ENCODE results near the gene RUFY3. TPM values are rescaled to one million over a fixed set of nuclear protein-coding genes. Genes with fewer than 3 reads are reported as not detected.

The RUFY3 gene
- total and polyA plus RNA-seq, 9 of the 15 experiments (the other 6 are each of a cell fraction or from before 2014, with no cell fraction given): 4.2 to 31.1 (median 21.5) TPM

DNA sequence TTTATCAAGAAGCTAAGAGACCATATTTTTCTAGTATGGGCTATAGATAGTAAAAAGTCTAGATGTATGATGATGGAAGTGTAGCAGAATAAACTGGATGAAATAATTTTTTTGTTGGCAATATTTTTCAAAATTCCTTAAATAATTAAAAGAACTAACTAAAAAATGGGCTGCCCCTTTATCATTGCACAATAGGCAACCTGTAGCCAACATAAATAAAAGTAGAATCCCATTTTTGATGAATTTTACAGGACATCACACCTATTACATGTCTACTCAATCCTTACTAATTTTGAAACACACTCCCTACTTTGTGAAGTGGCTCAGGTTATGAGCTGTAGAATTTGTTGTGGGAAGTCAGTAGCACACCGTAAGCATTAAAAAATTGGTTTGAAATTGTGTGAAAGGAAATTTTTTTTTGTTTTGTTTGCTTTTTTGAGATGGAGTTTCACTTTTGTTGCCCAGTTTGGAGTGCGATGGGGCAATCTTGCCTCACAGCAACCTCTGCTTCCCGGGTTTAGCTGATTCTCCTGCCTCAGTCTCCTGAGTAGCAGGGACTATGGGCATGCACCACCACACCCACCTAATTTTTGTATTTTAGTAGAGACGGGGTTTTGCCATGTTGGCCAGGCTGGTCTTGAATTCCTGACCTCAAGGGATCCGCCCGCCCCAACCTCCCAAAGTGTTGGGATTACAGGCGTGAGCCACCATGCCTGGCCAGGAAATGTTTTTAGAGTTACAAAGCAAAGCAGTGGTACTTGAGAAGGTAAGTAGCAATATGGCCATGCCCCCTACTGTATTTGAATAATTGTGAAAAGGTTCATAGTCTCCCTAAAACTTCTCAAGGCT is 8.9 kb upstream of the RUFY3 start (continued):
- TF ChIP-seq ZEB2 (IDR thresholded peaks at IDR 0.05) (no peak), DMBX1 (CRISPR knock-in tag; IDR thresholded peaks at IDR 0.05; ENCODE audit: borderline replicate concordance) (no peak), HNRNPH1 (optimal IDR thresholded peaks at IDR 0.05; ENCODE audit: low read depth, low read length) (no peak), ASH1L (IDR thresholded peaks at IDR 0.05; ENCODE audit: borderline replicate concordance, low read depth, partially characterized antibody) (no peak), LEF1 (IDR thresholded peaks at IDR 0.05) (no peak), U2AF1 (optimal IDR thresholded peaks at IDR 0.05; ENCODE audit: low read depth, low read length) (no peak), CEBPG (CRISPR knock-in tag; IDR thresholded peaks at IDR 0.05) (no peak), CEBPG (tag; conservative IDR thresholded peaks at IDR 0.05 in 1 of 2, IDR thresholded peaks at IDR 0.05 in 1 of 2) (peak; percentile 37 to 65; a peak in 3 of 4 replicates)
- TF ChIP-seq, protein P1, sequence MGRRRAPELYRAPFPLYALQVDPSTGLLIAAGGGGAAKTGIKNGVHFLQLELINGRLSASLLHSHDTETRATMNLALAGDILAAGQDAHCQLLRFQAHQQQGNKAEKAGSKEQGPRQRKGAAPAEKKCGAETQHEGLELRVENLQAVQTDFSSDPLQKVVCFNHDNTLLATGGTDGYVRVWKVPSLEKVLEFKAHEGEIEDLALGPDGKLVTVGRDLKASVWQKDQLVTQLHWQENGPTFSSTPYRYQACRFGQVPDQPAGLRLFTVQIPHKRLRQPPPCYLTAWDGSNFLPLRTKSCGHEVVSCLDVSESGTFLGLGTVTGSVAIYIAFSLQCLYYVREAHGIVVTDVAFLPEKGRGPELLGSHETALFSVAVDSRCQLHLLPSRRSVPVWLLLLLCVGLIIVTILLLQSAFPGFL (CRISPR knock-in tag; IDR thresholded peaks at IDR 0.05): no peak

All from K562 (cell line).